ENCODE data around the gene CACNA1G.

The CACNA1G gene

DNA sequence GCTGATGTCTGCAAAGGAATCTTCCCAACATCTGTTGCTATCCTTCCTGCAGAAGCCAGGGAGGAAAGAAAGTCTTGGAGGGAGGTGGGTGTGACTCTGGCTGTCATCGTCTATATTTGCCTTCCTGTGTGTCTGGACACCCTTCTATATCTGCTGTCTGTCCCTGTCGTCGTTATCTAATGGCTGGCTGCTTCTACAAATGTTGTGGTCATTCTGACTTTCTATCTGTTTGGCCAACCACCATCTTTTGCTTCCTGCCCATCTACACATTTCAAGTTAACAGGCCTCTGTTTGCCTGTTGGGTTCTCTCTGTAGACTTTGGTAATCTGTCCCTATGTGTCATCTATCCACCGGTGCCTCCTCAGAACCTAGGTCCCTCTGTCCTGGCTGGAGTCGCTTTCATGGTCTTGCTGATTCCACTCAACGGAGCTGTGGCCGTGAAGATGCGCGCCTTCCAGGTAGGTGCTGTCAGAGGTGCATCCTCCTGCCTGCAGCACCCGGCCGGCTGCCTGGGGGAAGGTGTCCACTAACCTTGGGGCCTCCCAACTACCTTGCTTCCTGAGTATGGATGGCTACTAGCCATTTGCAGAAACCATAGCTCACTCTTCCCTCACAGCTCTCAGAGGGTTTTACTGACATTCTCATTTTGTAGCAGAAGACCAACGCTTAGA, 104.4 kb downstream of the CACNA1G start:
- peaks cover 34 to 42% of the 10 kb centered on the region in 2 donors for H3K4me1 ChIP-seq (ENCODE audit: control insufficient read depth in 1 of 2, insufficient read depth in 2 of 2, low read length in 2 of 2)
- no peak overlapping the region for H3K9ac ChIP-seq (ENCODE audit: low read depth in 1 of 2, low read length in 2 of 2)

DNA sequence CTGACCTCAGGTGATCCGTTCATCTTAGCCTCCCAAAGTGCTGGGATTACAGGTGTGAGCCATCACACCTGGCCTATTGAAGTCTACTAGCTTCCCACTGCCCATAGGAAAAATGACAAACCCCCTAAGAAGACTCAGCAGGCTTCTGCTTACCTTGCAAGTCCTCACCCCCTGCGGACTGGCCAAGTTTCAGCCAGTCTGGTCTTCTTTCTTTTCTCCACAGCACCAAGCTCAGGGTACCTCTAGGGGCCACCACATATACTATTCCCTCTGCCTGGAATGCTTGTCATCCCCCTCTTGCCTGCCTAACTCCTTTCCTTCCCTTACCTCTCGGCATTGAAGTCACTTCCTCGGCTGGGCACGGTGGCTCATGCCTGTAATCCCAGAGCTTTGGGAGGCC, 105.3 kb downstream of the CACNA1G start:
- Histone ChIP-seq H3K27me3 (ENCODE audit: control insufficient read depth in 1 of 2, insufficient read depth in 2 of 2, low read length in 2 of 2) (no peaks in the 10 kb centered on the region), H3K9me3 (ENCODE audit: control insufficient read depth in 1 of 2, low read length in 2 of 2) (no peaks in the 10 kb centered on the region), H3K4me3 (ENCODE audit: low read depth in 1 of 2, low read length in 2 of 2) (no peak overlapping the region), H3K36me3 (ENCODE audit: control insufficient read depth in 1 of 2, insufficient read depth in 2 of 2, low read length in 2 of 2) (peaks cover 3 to 6% of the 10 kb centered on the region in 2 donors), H3K4me1 (ENCODE audit: control insufficient read depth in 1 of 2, insufficient read depth in 2 of 2, low read length in 2 of 2) (peaks cover 27 to 33% of the 10 kb centered on the region in 2 donors), H3K9ac (ENCODE audit: low read depth in 1 of 2, low read length in 2 of 2) (no peak overlapping the region), H3K27ac (ENCODE audit: low read depth, low read length) (no peak overlapping the region)

More for the DNA sequence above, 104.4 kb downstream of the CACNA1G start:
- H3K4me3 ChIP-seq (ENCODE audit: low read depth in 1 of 2, low read length in 2 of 2), result no peak overlapping the region
- peaks cover 3 to 6% of the 10 kb centered on the region in 2 donors for H3K36me3 ChIP-seq (ENCODE audit: control insufficient read depth in 1 of 2, insufficient read depth in 2 of 2, low read length in 2 of 2)
- H3K9me3 ChIP-seq (ENCODE audit: control insufficient read depth in 1 of 2, low read length in 2 of 2), result no peaks in the 10 kb centered on the region
- H3K27me3 ChIP-seq (ENCODE audit: control insufficient read depth in 1 of 2, insufficient read depth in 2 of 2, low read length in 2 of 2), result no peaks in the 10 kb centered on the region
- no peak overlapping the region for H3K27ac ChIP-seq (ENCODE audit: low read depth, low read length)

DNA sequence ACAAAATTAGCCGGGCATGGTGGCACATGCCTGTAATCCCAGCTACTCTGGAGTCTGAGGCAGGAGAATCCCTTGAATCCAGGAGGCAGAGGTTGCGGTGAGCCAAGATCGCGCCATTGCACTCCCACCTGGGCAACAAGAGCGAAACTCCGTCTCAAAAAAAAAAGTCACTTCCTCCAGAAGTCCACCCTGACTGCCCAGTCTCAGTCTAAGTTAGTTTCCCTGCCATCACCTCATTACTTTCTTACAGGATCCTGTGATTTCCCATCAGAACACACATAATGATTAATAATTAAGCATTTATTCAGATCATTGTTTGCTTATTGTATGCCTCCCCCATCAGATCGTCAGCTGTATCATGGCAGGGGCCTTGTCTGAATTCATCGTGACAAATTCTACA, 105.8 kb downstream of the CACNA1G start:
- Histone ChIP-seq H3K4me3 (ENCODE audit: low read depth in 1 of 2, low read length in 2 of 2) (no peak overlapping the region), H3K4me1 (ENCODE audit: control insufficient read depth in 1 of 2, insufficient read depth in 2 of 2, low read length in 2 of 2) (peaks cover 23 to 28% of the 10 kb centered on the region in 2 donors), H3K27ac (ENCODE audit: low read depth, low read length) (no peak overlapping the region), H3K36me3 (ENCODE audit: control insufficient read depth in 1 of 2, insufficient read depth in 2 of 2, low read length in 2 of 2) (peaks cover 3 to 6% of the 10 kb centered on the region in 2 donors), H3K27me3 (ENCODE audit: control insufficient read depth in 1 of 2, insufficient read depth in 2 of 2, low read length in 2 of 2) (no peaks in the 10 kb centered on the region), H3K9me3 (ENCODE audit: control insufficient read depth in 1 of 2, low read length in 2 of 2) (no peaks in the 10 kb centered on the region), H3K9ac (ENCODE audit: low read depth in 1 of 2, low read length in 2 of 2) (no peak overlapping the region)

DNA sequence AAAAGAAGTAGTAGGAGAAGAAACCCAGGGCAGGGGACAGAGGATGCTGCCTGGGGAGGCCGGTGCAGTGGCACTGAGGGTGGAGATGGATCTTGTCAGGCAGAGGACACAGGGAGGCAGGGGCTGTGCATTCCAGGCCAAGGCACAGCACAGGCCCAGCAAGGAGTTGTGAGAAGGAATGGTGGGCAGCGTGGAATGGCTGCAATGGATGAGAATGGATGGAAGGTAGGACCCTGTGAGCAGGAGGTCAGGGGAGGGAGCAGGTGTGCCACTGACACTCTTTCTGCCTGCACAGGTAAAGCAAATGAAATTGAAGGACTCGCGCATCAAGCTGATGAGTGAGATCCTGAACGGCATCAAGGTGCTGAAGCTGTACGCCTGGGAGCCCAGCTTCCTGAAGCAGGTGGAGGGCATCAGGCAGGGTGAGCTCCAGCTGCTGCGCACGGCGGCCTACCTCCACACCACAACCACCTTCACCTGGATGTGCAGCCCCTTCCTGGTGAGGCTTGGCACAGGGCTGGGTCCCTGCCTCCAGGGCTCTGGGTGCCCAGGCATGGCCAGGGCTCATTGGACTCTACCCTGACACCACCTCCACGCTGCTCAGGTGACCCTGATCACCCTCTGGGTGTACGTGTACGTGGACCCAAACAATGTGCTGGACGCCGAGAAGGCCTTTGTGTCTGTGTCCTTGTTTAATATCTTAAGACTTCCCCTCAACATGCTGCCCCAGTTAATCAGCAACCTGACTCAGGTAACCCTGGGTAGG, 106.9 kb downstream of the CACNA1G start:
- no peak overlapping the region for H3K9ac ChIP-seq (ENCODE audit: low read depth in 1 of 2, low read length in 2 of 2)
- no peaks in the 10 kb centered on the region for H3K27me3 ChIP-seq (ENCODE audit: control insufficient read depth in 1 of 2, insufficient read depth in 2 of 2, low read length in 2 of 2)
- no peak overlapping the region for H3K27ac ChIP-seq (ENCODE audit: low read depth, low read length)
- no peak overlapping the region for H3K4me3 ChIP-seq (ENCODE audit: low read depth in 1 of 2, low read length in 2 of 2)
- H3K36me3 ChIP-seq (ENCODE audit: control insufficient read depth in 1 of 2, insufficient read depth in 2 of 2, low read length in 2 of 2), result peaks cover 8 to 12% of the 10 kb centered on the region in 2 donors
- H3K9me3 ChIP-seq (ENCODE audit: control insufficient read depth in 1 of 2, low read length in 2 of 2), result no peaks in the 10 kb centered on the region
- peaks cover 12 to 17% of the 10 kb centered on the region in 2 donors for H3K4me1 ChIP-seq (ENCODE audit: control insufficient read depth in 1 of 2, insufficient read depth in 2 of 2, low read length in 2 of 2)

DNA sequence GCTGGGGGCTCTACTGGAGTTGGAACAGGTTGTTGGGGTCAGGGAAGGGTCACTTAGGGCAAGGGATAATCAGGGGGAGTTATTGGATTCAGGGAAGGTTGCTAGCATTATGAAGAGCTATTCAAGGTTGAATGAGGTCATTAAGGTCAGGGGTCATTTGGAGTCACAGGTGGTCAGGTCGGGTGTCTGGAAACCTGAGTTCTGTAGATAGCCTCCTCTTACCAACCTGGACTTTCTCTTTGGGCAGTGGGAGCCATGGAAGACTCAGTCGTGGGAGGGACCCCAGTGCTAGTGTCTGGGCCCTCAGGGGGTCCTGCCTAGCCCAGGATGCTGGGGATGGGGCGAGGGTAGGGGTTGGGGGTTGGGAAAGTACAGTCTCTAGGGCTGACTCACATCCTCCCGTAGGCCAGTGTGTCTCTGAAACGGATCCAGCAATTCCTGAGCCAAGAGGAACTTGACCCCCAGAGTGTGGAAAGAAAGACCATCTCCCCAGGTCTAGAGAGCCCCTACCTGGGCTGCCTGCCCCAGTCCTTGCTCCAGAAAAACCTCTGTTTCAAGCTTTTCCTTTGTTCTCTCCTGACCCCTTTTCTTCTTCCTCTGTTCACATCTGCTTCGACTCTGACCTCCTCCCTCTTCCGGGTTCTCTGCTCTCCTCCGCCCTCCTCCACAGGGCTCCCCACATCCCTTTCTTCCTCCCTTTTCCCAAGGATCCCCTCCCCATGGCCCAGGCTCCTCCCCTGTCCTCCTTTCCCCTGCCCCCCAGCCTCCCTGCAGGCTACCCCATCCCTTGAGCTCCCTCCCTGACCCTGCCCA, 107.7 kb downstream of the CACNA1G start:
- Histone ChIP-seq H3K9me3 (ENCODE audit: control insufficient read depth in 1 of 2, low read length in 2 of 2) (no peaks in the 10 kb centered on the region), H3K4me3 (ENCODE audit: low read depth in 1 of 2, low read length in 2 of 2) (no peak overlapping the region), H3K4me1 (ENCODE audit: control insufficient read depth in 1 of 2, insufficient read depth in 2 of 2, low read length in 2 of 2) (peaks cover 10 to 17% of the 10 kb centered on the region in 2 donors), H3K27me3 (ENCODE audit: control insufficient read depth in 1 of 2, insufficient read depth in 2 of 2, low read length in 2 of 2) (no peaks in the 10 kb centered on the region), H3K36me3 (ENCODE audit: control insufficient read depth in 1 of 2, insufficient read depth in 2 of 2, low read length in 2 of 2) (peaks cover 9 to 16% of the 10 kb centered on the region in 2 donors), H3K27ac (ENCODE audit: low read depth, low read length) (no peak overlapping the region), H3K9ac (ENCODE audit: low read depth in 1 of 2, low read length in 2 of 2) (peak overlapping the region in 1 of 2 donors; percentile 6)

DNA sequence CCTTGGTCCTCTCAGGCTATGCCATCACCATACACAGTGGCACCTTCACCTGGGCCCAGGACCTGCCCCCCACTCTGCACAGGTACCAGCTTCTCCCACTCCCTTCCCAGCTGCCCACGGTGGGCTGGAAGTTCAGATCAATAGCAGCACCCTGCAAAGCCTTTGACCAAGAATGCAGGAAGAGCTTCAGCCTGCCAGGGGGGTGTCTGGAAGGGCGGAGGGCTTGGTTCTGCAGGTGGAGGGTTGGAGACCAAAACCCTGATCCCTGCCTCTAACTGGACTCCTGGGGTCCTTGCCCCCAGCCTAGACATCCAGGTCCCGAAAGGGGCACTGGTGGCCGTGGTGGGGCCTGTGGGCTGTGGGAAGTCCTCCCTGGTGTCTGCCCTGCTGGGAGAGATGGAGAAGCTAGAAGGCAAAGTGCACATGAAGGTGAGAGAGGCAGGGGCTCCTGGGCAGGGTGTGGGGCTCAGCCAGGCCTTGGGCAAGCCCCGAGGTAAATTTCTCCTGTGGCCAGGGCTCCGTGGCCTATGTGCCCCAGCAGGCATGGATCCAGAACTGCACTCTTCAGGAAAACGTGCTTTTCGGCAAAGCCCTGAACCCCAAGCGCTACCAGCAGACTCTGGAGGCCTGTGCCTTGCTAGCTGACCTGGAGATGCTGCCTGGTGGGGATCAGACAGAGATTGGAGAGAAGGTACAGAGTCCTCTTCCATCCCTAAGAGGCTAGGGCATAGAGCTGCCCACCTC, 108.5 kb downstream of the CACNA1G start:
- no peaks in the 10 kb centered on the region for H3K9me3 ChIP-seq (ENCODE audit: control insufficient read depth in 1 of 2, low read length in 2 of 2)
- H3K4me1 ChIP-seq (ENCODE audit: control insufficient read depth in 1 of 2, insufficient read depth in 2 of 2, low read length in 2 of 2), result peaks cover 10 to 17% of the 10 kb centered on the region in 2 donors
- H3K36me3 ChIP-seq (ENCODE audit: control insufficient read depth in 1 of 2, insufficient read depth in 2 of 2, low read length in 2 of 2), result peaks cover 9 to 20% of the 10 kb centered on the region in 2 donors
- H3K9ac ChIP-seq (ENCODE audit: low read depth in 1 of 2, low read length in 2 of 2), result peak overlapping the region in 1 of 2 donors; percentile 6
- H3K27ac ChIP-seq (ENCODE audit: low read depth, low read length), result no peak overlapping the region
- no peaks in the 10 kb centered on the region for H3K27me3 ChIP-seq (ENCODE audit: control insufficient read depth in 1 of 2, insufficient read depth in 2 of 2, low read length in 2 of 2)
- H3K4me3 ChIP-seq (ENCODE audit: low read depth in 1 of 2, low read length in 2 of 2), result no peak overlapping the region

DNA sequence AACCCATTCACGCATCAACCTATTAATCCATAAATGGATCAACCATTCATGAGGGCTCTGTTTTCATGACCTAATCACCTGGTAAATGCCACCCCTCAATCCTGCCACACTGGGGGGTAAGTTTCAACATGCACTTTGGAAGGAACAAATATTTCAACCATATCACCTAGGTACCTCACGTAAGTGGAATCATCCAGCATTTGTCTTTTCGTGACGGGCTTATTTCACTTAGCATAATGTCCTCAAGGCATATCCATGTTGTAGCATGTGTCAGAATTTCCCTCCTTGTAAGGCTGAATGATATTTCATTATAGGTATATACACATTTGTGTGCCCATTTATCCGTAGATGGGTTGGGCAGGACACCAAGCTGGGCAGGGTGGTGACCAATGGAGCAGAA, 111.6 kb downstream of the CACNA1G start:
- Histone ChIP-seq H3K4me1 (ENCODE audit: control insufficient read depth in 1 of 2, insufficient read depth in 2 of 2, low read length in 2 of 2) (peaks cover 28 to 31% of the 10 kb centered on the region in 2 donors), H3K27ac (ENCODE audit: low read depth, low read length) (no peak overlapping the region), H3K27me3 (ENCODE audit: control insufficient read depth in 1 of 2, insufficient read depth in 2 of 2, low read length in 2 of 2) (no peaks in the 10 kb centered on the region), H3K4me3 (ENCODE audit: low read depth in 1 of 2, low read length in 2 of 2) (no peak overlapping the region), H3K9ac (ENCODE audit: low read depth in 1 of 2, low read length in 2 of 2) (no peak overlapping the region), H3K9me3 (ENCODE audit: control insufficient read depth in 1 of 2, low read length in 2 of 2) (no peaks in the 10 kb centered on the region), H3K36me3 (ENCODE audit: control insufficient read depth in 1 of 2, insufficient read depth in 2 of 2, low read length in 2 of 2) (peaks cover 9 to 28% of the 10 kb centered on the region in 2 donors)

DNA sequence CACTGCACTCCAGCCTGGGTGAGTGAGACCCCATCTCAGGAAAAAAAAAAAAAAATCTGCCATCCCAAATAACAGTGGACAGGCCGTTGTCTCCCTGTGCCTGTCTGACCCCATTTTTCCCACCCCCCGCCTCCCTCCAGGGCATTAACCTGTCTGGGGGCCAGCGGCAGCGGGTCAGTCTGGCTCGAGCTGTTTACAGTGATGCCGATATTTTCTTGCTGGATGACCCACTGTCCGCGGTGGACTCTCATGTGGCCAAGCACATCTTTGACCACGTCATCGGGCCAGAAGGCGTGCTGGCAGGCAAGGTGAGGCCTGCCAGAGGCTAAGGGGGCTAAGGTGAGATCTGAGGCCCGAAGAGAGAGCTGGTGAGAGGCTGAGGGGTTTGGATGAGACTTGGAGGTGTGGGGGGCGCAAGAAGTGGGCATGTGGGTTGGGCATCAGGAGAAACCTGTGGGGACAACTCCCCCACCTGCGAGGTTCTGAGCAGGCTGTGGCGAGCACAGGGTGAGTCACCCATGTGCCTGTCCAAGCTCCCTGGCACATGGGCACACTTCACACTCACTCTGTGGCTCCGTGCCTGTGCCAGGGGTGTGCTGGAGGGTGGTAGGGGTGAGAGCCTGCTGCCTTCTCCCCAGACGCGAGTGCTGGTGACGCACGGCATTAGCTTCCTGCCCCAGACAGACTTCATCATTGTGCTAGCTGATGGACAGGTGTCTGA, 112.5 kb downstream of the CACNA1G start:
- Histone ChIP-seq H3K4me1 (ENCODE audit: control insufficient read depth in 1 of 2, insufficient read depth in 2 of 2, low read length in 2 of 2) (peaks cover 21 to 22% of the 10 kb centered on the region in 2 donors), H3K9me3 (ENCODE audit: control insufficient read depth in 1 of 2, low read length in 2 of 2) (no peaks in the 10 kb centered on the region), H3K27me3 (ENCODE audit: control insufficient read depth in 1 of 2, insufficient read depth in 2 of 2, low read length in 2 of 2) (no peaks in the 10 kb centered on the region), H3K36me3 (ENCODE audit: control insufficient read depth in 1 of 2, insufficient read depth in 2 of 2, low read length in 2 of 2) (peaks cover 6 to 37% of the 10 kb centered on the region in 2 donors), H3K9ac (ENCODE audit: low read depth in 1 of 2, low read length in 2 of 2) (no peak overlapping the region), H3K27ac (ENCODE audit: low read depth, low read length) (no peak overlapping the region), H3K4me3 (ENCODE audit: low read depth in 1 of 2, low read length in 2 of 2) (no peak overlapping the region)

DNA sequence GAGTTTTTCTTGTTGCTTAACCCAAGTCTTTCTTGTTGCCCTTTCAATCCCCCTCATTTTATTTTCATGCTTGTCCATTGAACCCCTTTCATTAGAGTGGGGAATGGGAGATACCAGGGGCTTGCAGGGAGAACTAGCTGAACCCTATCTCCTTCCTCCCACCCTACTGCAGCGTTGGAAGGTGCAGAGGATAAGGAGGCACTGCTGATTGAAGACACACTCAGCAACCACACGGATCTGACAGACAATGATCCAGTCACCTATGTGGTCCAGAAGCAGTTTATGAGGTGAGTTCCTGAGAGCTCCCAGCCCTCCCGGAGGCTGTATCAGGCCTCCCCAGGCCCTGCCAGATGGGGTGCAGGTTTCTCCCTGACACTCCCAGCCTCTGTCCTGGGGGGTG, 114.7 kb downstream of the CACNA1G start:
- Histone ChIP-seq H3K9ac (ENCODE audit: low read depth in 1 of 2, low read length in 2 of 2) (peak overlapping the region in 1 of 2 donors; percentile 26), H3K9me3 (ENCODE audit: control insufficient read depth in 1 of 2, low read length in 2 of 2) (no peaks in the 10 kb centered on the region), H3K4me1 (ENCODE audit: control insufficient read depth in 1 of 2, insufficient read depth in 2 of 2, low read length in 2 of 2) (peaks cover 13 to 21% of the 10 kb centered on the region in 2 donors), H3K27me3 (ENCODE audit: control insufficient read depth in 1 of 2, insufficient read depth in 2 of 2, low read length in 2 of 2) (no peaks in the 10 kb centered on the region), H3K4me3 (ENCODE audit: low read depth in 1 of 2, low read length in 2 of 2) (no peak overlapping the region), H3K36me3 (ENCODE audit: control insufficient read depth in 1 of 2, insufficient read depth in 2 of 2, low read length in 2 of 2) (peaks cover 6 to 49% of the 10 kb centered on the region in 2 donors), H3K27ac (ENCODE audit: low read depth, low read length) (peak overlapping the region; percentile 33)

All from duodenal mucosa (tissue), 2 donors.